ENCODE results near the gene RRP8.

Gene RRP8

GRCh38 chr11:6587360-6587953 lies 16.0 kb downstream of the RRP8 start:
- TF ChIP-seq, protein P1, sequence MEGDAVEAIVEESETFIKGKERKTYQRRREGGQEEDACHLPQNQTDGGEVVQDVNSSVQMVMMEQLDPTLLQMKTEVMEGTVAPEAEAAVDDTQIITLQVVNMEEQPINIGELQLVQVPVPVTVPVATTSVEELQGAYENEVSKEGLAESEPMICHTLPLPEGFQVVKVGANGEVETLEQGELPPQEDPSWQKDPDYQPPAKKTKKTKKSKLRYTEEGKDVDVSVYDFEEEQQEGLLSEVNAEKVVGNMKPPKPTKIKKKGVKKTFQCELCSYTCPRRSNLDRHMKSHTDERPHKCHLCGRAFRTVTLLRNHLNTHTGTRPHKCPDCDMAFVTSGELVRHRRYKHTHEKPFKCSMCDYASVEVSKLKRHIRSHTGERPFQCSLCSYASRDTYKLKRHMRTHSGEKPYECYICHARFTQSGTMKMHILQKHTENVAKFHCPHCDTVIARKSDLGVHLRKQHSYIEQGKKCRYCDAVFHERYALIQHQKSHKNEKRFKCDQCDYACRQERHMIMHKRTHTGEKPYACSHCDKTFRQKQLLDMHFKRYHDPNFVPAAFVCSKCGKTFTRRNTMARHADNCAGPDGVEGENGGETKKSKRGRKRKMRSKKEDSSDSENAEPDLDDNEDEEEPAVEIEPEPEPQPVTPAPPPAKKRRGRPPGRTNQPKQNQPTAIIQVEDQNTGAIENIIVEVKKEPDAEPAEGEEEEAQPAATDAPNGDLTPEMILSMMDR (IDR thresholded peaks at IDR 0.05; ENCODE audit: borderline replicate concordance, insufficient read depth, low read depth, low read length) = no peak

DNA sequence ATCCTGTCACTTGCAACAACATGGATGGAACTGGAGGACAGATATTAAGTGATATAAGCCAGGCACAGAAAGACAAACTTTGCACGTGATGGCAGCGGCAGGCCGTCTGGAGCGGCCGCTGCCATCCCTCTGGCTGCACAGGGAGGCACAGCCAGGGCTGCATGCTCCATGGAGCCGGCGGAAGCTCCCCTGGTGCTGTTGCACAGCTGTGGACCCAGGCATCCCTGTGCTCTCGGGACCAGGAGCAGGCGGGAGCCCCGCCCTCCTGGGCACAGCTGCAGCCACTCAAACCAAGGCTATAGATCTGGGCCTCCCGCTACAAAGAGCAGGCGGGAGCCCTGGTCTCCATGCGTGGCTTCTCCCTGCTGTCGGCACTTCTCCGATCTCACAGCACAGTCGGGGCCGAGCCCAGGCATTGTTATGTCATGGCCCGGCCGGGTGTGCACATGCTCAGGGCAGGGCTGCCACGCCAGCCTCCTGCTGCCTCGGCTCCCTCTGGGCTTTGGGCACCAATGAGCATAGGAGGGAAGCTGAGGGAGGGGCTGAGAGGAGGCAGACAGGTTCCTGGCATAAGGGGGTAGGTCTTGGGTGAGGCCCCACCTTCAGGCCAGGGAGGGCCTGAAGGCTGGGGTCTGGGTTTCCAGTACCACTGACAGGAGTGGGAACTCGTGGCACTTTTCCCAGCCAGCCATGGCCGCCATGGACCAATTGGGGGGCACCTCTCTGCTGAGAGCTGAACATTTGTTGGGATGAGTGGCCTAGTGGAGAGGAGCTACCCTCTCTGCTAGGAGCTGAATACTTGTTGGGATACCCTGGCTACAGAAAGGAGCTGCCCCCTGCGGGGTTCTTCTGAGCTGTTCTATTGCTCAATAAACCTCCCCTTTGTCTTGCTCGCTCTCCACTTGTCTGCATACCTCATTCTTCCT lies 16.7 kb downstream of the RRP8 start:
- H3K4me3 ChIP-seq (ENCODE audit: low read depth, low read length) = no peak overlapping the region
- TF ChIP-seq, protein P1 (IDR thresholded peaks at IDR 0.05; ENCODE audit: borderline replicate concordance, insufficient read depth, low read depth, low read length) = no peak

More at GRCh38 chr11:6587360-6587953, 16.0 kb downstream of the RRP8 start:
- no peak overlapping the region for H3K4me3 ChIP-seq (ENCODE audit: low read depth, low read length)

DNA sequence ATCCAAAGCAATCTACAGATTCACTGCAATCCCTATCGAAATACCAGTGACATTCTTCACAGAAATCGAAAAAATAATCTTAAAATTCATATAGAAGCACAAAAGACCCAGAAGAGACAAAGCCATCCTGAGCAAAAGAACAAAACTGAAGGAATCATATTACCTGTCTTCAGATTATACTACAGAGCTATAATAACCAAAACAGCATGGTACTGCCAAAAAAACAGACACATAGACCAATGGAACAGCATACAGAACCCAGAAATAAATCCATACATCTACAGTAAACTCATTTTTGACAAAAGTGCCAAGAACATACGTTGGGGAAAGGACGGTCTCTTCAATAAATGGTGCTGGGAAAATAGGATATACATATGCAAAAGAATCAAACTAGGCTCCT lies 18.9 kb downstream of the RRP8 start:
- TF ChIP-seq, protein P1 (IDR thresholded peaks at IDR 0.05; ENCODE audit: borderline replicate concordance, insufficient read depth, low read depth, low read length) = no peak
- no peak overlapping the region for H3K4me3 ChIP-seq (ENCODE audit: low read depth, low read length)

- no peak overlapping the region for H3K4me3 ChIP-seq (ENCODE audit: low read depth, low read length)
- TF ChIP-seq, protein P1 (IDR thresholded peaks at IDR 0.05; ENCODE audit: borderline replicate concordance, insufficient read depth, low read depth, low read length) = no peak
Measured at GRCh38 chr11:6583584-6583983, 19.8 kb downstream of the RRP8 start.

GRCh38 chr11:6579681-6580080 lies 23.7 kb downstream of the RRP8 start:
- TF ChIP-seq, protein P1 (IDR thresholded peaks at IDR 0.05; ENCODE audit: borderline replicate concordance, insufficient read depth, low read depth, low read length) = no peak
- H3K4me3 ChIP-seq (ENCODE audit: low read depth, low read length) = no peak overlapping the region

- H3K4me3 ChIP-seq (ENCODE audit: low read depth, low read length) = no peak overlapping the region
- TF ChIP-seq, protein P1 (IDR thresholded peaks at IDR 0.05; ENCODE audit: borderline replicate concordance, insufficient read depth, low read depth, low read length) = no peak
Measured at GRCh38 chr11:6578134-6578533, 25.3 kb downstream of the RRP8 start.
